ENCODE measurements around the gene SMIM35.

SMIM35 gene

GRCh38 chr11:118056806-118057205 lies 30.0 kb downstream of the SMIM35 start:
- no peak for DNase-seq

DNA sequence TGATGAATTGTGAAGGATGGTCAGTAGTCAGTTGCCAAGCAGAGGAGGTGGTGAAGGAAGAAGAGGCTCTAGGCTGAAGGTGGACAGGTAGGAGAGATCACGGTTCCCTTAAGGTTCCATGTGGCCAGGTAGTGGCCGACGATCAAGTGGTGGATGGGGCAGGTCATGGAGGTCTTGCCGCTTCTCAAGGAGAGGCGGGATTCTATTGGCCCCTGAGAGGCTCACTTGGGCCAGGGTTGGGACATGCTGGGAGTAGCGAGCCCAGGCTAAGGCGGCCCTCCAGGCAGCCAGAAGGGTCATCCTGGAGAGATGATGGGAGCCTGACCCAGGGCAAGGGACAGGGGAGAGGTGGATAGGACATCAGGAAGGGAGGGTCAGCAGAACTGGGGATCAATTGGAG lies 30.8 kb downstream of the SMIM35 start:
- DNase-seq = no peak

DNA sequence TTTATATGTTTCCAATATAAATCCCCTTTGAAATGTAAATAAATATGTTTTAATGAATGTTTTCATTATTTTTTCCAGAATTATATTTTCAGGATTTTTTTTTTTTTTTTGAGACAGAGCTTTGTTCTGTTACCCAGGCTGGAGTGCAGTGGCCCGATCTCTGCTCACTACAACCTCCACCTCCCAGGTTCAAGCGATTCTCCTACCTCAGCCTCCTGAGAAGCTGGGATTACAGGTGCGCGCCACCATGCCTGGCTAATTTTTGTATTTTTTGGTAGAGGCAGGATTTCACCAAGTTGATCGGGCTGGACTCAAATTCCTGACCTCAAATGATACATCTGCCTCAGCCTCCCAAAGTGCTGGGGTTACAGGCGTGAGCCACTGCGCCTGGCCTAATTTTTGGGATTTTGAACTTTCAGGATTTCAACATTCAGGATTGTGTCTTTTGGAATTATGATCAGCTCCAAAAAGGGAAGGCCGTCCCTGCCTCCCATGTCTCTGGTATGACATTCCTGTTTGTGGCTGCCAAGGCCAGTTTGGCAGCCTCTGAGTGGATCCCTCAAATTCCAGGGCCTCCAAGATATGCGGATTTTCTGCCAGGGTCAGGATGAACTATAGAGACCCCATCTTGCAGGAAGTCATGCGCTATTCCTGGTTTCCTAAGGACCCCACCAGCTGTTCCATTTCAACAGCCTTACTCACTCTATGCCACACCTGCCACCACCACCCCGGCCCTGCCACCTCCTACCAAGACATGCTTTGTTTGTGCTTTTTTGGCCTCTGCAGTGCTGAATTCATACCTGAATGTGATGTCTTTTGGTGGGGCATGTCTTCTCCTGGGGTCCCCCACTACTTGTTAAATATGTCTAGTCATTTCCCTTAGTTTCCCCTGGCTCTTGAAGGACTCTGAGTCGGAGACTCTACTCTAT lies 31.8 kb downstream of the SMIM35 start:
- DNase-seq = no peak

DNA sequence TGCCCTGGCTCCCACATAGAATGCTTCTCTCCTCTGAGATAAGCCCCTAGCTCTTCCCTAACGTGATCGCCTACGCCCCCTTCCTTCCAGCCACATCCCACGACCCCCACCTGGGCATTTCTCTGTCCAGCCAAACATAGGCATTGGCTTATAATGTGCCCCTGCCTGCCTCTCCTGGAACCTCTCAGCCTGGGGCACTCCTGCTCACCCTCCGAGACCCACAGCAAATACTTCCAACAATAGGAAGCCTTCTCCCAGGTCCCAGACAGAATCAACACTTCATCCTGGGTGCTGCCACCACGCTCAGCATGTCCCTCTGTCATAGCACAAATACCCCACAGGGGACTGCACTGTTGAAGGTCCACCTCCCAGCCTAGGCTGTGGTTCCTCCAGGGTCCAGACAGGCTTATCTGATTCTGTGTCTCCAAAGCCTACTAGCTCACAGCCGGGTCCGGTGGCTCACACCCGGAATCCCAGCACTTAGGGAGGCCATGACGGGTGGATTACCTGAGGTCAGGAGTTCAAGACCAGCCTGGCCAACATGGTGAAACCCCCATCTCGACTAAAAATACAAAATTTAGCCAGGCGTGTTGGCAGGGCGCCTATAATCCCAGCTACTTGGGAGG lies 34.1 kb downstream of the SMIM35 start:
- no peak for DNase-seq

DNA sequence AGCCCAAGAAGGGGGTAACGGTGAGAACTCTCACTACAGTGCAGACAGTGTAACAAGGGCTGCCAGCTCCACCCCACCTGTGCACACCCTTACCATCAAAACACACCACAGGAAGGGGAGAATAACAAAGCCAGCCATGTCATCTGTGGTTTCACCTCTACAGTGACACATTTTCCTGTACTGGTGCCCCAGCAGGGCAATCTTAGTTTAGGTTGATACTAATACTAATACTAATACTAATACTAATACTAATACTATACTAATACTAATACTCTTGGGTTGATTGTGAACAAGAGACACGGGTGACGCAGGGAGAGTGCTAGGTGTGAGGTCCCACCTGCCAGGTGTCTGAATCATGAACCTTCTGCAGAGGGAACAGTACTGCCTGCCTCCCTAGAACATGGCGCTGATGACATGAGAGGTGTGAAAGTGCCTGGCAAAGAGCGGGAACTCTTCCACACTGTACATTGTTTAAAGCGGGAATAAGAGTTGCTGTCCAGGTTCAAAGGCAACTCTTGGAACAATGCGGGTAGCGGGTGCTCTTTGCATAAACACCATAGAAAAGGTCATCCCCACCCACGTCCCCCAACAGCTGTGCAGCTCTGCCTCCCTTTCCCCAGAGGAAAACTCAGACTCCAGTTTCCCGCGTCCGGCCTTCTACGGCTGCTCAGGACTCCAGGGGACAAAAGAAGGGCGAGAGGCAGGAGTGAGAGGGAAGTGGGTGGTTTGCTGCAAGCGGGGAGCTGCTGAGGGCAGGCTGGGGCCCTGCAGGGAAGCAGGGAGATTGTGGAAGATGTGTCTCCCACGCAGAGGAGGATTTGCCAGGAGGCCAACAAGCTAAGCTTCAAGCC lies 34.9 kb downstream of the SMIM35 start:
- DNase-seq = no peak

DNA sequence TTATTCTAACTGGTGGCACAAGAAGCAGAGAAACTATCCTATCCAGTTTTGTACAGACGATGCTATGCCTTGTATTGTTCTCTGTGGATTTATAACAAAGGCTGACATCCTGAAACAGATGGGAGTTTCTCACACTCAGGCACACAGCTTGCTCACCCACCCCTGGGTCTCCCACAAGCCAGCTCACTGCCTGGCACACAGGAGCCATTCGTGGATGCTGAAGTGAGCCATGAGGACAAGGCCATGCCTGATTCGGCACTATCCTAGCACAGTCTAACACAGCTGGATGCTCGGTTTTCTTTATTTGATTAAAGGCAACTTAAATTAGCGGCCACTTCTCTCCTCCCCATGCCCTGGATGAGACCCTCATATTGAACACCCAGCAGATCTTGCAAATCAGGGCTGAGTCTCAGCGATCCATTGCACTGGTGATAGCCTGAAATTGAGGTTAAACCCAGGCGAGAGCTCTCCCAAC lies 35.6 kb downstream of the SMIM35 start:
- no peak for DNase-seq

- DNase-seq = no peak
These were observed 36.4 kb downstream of the SMIM35 start for GRCh38 chr11:118050208-118050891.

GRCh38 chr11:118049771-118050170 lies 37.0 kb downstream of the SMIM35 start:
- no peak for DNase-seq

DNA sequence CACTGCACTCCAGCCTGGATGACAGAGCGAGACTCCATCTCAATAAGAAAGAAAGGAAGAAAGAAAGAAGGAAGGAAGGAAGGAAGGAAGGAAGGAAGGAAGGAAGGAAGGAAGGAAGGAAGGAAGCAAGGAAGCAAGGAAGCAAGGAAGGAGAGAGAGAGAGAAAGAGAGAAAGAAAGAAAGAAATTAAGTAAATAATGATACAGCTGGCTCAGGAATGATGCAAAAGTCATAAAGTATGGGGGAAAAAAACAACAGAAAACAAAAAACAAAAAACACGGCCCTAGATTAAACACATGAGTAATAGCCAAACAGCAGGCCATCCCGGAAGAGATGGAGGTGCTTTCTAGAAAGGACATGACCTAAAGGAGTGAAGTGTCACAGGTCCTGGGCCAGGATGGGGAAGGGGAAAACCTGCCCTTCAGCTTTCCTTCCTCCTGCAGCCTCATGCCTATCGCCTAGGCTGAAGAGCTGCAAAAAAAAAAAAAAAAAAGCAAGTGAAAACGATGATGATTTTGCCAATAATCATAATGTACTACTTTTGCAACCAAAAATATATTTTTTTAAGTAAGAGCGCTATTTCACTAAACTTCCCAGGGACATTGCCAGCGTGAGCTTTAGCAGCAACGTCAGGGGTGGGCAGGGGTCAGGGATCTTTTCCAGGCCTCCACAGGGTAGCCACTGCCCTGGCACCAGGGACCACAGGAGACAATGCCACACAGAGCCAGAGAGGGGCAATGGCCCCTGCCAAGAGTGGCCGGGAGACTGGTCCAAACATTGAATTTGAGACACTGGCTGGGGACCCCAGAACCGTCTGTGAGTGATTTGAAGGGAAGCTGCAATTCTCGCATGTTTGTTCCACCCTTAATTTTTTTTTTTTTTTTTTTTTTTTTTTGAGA lies 38.0 kb downstream of the SMIM35 start:
- DNase-seq = no peak

- no peak for DNase-seq
These were observed 39.0 kb downstream of the SMIM35 start for GRCh38 chr11:118047749-118048148.

GRCh38 chr11:118046964-118047700 lies 39.6 kb downstream of the SMIM35 start:
- DNase-seq = no peak

- DNase-seq = peak; percentile 33
These were observed 40.5 kb downstream of the SMIM35 start for GRCh38 chr11:118046051-118046963.

DNA sequence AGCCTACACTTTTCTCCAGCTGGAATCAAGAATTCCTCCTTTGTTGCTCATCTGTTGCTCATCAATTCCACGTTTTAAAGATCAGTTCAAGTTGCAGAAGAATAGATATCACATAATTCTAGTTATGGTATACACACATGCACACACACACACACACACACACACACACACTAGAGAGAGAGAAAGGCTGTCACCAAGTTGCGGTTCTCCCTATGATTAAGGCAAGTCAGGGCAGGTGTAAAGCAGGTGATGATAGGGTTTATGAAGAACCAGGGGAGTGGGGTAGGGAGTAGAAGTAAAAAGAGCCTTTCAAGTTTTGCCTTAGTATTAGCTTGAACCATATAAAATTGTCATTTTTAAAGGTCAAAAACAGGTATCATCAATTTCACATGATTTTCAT lies 41.6 kb downstream of the SMIM35 start:
- peak; percentile 93 for DNase-seq

DNA sequence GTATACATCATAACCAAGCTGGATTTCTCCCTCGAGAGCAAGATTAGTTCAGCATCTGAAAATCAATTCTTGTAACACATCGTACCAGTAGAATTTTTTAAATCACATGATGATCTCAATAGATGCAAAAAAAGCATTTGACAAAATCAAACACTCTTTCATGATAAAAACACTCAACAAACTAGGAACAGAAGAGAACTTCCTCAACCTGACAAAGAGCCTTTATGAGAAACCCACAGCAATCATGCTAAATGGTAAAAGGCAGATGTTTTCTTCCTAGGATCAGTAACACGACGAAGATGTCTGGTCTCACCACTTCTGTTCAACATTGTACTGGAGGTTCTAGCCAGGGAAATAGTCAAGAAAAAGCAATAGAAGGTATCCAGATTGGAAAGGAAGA lies 44.0 kb downstream of the SMIM35 start:
- no peak for DNase-seq

DNA sequence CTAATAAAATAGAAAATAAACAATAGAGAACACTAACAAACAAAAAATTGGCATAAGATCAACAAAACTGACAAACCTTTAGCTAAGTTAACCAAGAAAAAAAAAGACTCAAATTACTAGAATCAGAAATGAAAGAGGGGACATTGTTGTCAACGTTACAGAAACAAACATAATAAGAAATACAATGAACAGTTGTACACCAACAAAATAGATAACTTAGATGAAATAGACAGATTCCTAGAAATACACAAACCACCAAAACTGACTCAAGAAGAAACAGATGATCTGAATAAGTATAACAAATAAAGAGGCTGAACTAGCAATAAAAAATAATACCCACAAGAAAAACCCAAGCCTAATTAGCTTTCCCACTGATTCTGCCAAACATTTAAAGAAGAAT lies 44.6 kb downstream of the SMIM35 start:
- no peak for DNase-seq

GRCh38 chr11:118033443-118033842 lies 53.3 kb downstream of the SMIM35 start:
- DNase-seq = no peak

DNA sequence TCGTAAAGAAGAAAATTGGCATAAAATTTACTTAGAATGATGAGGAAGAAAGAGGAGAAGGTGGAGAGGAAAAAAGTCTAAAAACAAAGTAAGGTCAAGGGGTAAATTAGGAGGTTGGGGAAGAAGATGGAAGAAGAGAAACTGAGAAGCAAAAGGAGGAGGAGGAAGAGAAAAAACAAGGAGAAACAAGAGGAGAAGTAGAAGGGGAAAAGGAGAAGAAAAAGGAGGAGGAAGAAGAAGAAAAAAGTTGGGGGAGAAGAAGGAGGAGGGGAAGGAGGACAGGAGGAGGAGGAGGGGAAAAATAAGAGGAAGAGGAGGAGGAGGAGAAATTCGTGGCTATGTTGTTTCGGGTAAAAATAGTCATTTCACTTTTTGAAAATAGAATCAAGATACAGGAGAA lies 58.1 kb downstream of the SMIM35 start:
- no peak for DNase-seq

DNA sequence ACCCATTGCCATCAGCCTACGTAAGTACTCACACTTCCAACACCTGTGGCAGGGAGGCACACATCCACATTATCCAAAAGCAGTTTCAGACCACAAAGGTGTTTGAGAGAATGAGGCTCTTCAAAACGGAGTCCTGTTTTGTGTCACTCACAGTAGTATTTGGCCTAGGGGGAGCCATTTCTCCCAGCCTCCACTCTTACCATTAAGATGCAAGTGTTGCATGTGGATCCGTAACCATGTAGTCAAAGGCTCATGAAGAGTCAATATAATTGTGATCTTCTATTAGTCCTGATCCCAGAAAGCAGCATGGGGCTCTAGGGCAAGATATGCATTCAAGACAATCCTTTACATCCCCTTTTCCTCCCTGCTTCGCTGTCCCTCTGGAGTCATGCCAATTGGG lies 59.1 kb downstream of the SMIM35 start:
- DNase-seq = no peak

- no peak for DNase-seq
These were observed 65.6 kb downstream of the SMIM35 start for GRCh38 chr11:118021146-118021545.

- no peak for DNase-seq
These were observed 68.4 kb downstream of the SMIM35 start for GRCh38 chr11:118018401-118018800.

Measured in NCI-H1105 (cell line).